Kidney glomerular epithelial cell (primary cell): ENCODE data around the gene HIF1A.
"Not testable (repeated sequence)": the region's sequence is repeated elsewhere in the genome, so short reads cannot be mapped to it uniquely, and the experiment has no call there.

Source experiments
- DNase-seq: peaks from one replicate; lab custom pipeline; 2025; lab: John Stamatoyannopoulos, UW

Gene HIF1A

DNA sequence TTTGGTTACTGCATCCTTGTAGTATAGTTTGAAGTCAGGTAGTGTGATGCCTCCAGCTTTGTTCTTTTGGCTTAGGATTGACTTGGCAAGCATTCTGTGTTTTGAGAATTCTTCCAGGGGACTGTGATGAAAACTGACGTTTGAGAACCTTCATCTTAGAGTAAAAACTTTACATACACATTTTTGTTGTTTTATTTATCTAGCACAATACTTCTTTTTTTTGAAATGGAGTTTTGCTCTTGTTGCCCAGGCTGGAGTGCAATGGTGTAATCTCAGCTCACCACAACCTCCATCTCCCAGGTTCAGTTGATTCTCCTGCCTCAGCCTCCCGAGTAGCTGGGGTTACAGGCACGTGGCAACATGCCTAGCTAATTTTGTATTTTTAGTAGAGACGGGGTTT is 13.4 kb downstream of the HIF1A start:
- not testable (repeated sequence) for DNase-seq

DNA sequence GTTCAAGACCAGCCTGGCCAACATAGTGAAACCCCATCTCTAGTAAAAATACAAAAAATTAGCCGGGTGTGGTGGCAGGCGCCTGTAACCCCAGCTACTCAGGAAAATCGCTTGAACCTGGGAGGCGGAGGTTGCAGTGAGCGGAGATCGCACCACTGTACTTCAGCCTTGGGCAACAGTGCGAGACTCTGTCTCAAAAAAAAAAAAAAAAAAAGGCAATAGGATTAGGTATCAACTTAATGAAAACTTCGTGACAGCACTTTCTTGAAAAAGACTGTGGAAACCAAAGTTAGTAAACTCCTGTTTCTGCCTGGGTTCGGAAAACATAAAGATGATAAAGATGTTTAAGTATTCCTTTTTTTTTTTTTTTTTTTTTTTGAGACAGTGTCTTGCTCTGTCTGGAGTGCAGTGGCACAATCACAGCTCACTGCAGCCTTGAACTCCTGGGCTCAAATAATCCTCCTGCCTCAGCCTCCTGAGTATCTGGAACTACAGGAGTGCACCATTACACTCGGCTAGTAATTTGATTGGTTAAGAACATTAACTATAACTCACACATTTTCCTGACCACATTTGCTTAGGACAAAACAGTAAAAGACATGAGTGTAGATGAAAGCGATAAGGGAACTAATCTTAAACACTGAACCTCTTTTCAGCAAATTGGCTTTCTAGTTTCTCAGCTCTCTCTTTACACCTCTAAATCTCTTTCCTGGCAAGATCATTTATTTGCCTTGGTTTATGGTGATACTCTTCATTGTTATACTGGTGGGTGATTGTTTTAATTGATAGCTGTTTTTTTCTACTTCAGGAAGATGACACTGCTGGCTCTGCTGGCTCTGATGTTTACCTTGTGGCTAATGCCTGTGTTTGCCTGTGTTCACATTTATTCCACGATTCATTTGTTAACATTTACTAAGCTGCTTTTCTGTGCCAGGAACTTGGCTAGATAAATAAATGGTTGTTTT is 15.8 kb downstream of the HIF1A start:
- no peak for DNase-seq

DNA sequence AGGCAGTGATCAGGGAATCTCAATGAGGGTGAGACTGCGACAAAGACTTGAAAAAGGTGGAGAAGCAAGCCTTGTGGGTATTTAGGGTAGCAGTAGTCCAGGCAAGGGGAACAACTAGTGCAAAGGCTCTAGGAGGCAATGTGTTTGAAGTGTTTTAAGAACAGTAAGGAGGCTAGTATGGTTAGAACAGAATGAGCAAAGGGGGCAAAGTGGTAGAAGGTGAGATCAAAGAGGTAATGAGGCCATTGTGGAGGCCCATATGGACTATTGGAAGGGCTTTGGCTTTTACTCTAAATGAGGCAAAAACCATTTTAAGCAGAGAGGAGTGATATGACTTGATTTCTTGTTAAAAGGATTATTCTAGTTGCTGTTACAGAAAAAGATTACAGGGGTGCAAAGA is 16.8 kb downstream of the HIF1A start:
- DNase-seq, result no peak

DNA sequence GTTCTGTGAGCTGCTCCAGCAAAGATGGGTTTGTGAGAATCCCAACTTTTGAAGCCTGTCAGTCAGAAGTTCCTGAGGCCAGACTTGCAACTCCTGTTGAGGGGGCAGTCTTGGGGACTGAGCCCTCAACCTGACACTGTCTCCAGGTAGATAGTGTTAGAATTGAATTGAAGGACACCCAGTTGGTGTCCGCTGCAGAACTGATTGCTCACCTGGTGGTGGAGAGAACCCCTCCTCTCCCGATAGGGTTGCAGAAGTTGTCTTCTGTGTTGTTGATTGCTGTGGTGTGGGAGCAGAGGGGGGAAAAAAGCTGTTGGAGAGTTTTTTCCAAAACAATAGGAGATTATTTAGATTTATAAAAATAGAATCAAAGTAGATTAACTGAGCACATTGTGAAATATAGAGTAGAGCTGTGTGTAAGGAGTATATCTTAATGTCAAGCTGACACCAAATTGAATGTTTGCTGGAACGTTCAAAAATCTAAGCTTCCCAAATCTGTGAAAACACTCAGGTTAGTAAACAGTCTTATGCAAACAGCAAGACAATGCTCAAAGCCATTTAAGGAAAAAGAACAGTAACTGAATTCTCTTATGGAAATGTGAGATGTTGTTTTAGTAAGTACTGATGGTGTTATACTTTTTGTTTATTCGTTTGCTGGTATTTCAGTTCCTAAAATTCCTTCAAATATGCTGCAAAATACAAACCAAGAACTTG is 18.6 kb downstream of the HIF1A start:
- DNase-seq, result no peak

DNA sequence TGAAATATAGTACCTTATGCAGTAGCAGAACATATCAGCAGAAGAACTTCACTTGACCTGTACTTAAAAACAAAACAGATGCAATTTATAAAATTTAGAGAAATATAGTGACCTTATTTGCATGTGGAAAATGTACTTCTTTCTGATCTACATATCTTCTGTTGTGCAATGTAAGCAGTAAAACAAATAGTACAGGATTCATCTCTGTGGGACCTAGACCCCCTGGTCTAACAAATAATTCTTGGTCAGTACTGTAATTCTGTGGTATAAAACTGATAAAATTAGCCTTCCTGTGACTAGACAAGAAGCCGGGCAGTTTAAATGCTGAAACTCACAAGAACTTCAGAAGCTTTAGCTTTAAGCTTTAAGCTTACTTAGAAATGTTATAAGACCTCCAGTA is 21.6 kb downstream of the HIF1A start:
- DNase-seq, result no peak

DNA sequence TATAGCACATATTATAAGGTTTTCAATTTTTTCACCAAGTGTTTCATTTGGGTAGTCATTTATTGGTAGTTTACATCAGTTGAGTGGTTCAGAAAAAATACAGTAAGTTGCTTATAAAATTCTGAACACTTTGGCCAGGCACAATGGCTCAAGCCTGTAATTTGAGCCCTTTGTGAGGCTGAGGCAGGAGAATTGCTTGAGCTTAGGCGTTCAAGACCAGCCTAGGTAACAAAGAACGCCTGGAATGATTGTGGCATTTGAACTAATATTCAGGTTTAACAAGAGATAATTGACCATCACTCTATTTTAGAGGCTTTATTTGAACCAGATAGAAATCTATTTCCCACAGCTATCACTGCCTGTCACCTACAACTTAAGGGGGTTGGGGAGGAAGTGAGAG is 22.7 kb downstream of the HIF1A start:
- no peak for DNase-seq

DNA sequence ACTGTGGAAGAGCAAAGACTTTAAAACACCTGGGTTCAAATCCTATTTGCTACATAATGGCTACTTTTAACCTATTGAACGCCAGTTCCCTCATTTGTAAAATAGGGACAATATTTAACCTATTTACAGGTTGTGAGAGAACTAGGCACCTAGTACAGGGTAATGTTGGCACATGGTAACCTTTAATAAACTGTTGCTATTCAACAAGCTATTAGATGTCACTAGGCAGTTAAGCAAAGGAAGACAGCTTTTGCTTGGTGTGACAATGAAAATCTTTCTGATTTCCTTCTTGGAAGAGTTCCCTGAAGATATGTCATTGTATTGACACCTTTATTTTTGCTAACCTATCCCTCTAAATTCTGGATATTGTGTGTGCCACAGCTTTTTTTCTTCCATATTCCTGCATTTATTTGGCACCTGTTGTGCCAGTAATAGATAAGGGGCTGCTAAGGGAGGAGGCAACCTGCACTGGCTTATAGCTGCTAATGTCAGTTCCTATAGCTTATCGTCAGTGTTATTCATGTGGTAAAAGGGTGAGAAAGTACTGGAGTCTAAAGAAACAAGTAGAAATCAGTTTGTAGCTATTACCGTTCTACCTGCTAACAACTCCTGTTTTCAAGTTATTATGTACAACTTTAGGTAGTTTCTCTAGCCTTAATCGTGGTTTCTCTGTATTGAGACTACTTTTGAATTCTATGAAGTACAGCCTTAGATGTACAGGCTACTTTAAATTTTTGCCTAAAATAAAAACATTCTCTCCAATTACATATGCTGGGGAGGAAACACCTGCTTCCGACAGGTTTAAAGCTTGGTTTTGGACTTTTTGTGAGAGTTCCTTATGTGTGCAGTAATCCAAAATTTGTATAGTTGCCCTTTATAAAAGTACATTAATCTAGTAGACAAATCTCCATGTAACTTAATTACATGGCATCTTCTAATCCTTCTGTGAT is 24.3 kb downstream of the HIF1A start:
- DNase-seq, result no peak

DNA sequence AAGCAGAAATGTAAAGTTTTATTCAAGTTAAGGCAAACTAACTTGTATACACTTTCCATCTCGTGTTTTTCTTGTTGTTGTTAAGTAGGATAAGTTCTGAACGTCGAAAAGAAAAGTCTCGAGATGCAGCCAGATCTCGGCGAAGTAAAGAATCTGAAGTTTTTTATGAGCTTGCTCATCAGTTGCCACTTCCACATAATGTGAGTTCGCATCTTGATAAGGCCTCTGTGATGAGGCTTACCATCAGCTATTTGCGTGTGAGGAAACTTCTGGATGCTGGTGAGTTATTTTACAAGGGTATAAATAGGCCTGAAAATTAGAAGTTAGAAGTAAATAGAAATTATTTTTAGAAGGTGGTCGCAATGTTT is 25.0 kb downstream of the HIF1A start:
- no peak for DNase-seq

DNA sequence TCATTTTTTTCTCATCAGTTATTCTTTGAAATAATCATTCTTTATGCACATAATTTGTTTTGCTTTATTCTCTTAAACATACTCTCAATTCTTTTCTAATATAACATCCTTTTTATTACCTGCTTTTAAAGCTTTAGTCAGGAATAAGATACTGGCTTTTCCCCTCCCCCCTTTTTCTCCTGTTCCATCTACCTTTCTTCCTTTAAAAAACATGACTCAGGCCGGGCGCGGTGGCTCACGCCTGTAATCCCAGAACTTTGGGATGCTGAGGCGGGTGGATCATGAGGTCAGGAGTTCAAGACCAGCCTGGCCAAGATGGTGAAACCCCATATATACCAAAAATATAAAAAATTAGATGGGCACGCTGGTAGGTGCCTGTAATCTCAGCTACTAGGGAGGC is 25.4 kb downstream of the HIF1A start:
- DNase-seq, result no peak

DNA sequence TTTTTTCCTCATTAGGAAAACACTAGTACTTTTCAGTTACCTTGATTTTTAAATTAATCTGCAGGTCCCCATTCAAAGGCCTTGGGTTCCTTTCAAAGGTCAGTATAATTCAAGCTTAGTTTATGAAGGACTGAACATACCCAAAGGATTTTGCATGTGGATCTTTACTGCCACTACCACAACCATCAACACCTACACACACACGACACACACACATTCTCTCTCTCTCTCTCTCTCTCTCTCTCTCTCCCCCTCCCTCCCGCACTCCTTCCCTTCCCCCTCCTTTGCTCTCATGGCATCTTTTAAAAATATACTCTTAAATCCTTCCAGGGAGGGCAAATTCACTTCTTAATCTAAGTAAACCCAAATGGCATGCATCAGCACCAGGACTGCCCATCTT is 28.8 kb downstream of the HIF1A start:
- no peak for DNase-seq

DNA sequence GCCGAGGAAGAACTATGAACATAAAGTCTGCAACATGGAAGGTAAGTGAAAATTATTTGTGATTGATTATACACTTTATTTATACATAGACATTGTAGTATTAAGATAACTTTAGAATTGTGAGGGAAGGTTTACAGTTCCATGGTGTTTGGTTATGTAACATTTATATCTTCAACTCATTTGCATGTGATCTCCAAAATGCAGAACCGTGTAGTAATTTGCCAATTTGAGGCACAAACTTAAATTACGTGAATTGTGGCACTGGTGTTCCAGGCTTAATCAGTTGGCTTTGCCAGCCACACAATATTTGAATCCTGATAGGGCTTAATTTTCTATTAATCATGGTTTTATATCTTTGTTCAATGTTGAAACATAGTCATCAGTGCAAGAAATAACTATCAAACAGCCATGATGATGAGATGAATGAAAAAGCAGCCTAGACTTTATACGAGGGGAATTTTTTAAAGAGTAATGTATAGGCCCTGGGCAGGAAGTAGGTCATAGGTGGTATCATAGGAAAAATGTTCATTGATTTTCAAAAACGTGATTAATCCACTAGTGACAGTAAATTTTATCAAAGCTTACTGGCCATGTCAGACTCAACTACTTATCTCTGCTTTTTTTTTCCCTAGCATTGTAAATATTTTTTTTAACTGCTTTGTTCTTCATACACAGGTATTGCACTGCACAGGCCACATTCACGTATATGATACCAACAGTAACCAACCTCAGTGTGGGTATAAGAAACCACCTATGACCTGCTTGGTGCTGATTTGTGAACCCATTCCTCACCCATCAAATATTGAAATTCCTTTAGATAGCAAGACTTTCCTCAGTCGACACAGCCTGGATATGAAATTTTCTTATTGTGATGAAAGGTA is 31.7 kb downstream of the HIF1A start:
- DNase-seq, result no peak

DNA sequence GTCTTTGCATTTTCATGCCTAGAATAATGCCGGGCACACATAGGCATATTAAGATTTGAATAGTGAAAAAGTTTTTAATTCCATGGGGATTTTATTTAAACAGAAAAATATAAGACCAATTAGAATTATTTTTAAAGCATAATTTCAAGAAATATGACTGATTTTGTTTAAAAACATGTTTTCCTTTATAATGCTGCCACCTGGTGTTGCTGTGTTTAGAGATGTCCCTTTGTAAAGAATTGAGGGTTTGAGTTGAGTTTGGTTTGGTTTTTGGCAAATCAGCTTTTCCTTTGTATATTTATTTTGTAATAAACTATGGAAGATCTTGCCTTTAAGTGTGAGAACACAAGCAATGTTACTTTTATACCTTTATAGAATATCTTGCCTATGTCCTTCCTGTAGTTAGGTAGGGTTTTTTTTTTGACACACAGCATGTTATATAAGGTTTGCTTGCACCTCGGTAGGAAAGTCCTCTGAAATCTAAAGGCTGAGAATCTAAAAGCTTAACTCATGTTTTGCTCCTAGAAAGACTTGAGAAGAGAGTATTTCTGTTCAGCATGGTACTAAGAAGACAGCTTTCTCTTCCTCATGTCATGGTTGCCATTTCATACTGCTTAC is 35.6 kb downstream of the HIF1A start:
- DNase-seq, result no peak

DNA sequence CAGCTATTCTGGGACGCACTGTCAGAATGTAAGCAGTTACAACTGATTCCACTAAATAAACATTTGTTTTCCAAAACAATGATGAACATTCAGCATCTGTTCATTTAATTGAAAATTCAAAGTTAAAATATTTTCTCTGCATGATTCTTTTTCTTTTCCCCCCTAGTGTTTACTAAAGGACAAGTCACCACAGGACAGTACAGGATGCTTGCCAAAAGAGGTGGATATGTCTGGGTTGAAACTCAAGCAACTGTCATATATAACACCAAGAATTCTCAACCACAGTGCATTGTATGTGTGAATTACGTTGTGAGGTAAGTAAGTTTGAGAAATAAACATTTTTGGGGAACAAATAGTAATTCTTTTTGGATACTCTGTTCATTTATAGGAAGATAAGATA is 38.7 kb downstream of the HIF1A start:
- DNase-seq, result no peak

DNA sequence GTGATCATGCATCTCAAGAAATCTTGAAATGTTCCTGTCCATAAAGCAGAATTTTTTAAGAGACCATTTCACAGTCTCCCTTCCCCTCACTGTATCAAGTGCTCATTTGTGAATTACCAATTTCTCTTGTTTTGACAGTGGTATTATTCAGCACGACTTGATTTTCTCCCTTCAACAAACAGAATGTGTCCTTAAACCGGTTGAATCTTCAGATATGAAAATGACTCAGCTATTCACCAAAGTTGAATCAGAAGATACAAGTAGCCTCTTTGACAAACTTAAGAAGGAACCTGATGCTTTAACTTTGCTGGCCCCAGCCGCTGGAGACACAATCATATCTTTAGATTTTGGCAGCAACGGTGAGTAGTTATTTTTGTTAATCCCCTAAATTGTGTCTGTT is 41.4 kb downstream of the HIF1A start:
- no peak for DNase-seq

DNA sequence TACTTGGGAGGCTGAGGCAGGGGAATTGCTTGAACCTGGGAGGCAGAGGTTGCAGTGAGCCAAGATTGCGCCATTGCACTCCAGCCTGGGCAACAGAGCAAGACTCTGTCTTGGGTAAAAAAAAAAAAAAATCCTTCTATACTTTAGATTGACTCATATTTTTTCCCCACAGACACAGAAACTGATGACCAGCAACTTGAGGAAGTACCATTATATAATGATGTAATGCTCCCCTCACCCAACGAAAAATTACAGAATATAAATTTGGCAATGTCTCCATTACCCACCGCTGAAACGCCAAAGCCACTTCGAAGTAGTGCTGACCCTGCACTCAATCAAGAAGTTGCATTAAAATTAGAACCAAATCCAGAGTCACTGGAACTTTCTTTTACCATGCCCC is 42.6 kb downstream of the HIF1A start:
- no peak for DNase-seq

DNA sequence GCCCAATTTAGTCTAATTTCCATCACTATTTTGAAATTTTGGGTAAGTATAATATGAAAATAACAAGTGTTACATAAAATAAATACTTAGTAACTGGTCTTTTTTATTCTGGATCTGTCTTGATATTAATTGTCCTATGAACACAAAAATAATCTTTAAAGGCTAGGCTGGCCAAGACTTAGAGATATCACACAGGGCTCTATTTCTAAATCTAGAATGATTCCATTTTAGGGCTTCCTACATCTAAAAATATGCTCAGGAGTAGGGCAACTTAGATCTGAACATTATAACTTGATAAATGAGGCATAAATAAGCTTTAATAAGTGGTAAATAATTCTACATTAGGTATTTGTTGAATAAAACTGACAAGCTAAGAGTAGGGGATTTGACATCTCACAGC is 43.8 kb downstream of the HIF1A start:
- no peak for DNase-seq

DNA sequence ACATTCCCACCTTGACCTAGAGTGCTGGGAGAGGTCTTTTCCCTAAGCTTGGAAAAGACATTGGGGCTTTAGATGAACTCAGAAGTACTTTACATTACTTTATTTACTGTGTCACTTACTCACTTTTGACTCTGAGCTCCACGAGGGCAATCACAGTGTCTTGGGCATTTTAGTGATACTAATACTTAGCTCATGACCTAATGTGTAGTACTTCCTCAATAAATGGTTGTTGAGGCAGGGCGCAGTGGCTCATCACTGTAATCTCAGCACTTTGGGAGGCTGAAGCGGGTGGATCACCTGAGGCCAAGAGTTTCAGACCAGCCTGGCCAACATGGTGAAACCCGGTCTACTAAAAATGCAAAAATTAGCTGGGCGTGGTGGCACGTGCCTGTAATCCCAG is 47.1 kb downstream of the HIF1A start:
- no peak for DNase-seq

DNA sequence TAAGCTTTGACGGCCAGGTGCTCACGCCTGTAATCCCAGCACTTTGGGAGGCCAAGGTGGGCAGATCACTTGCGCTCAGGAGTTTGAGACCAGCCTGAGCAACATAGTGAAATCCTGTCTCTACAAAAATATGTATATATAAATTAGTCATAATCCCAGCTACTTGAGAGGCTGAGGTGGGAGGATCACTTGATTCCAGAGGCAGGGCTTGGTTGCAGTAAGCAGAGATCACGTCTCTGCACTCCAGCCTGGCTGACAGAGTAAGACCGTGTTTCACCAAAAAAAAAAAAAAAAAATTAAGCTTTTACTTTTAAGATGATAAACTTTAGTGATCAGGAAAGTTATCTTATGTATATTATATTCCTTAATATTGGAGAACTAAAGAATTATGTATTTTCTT is 48.9 kb downstream of the HIF1A start:
- no peak for DNase-seq

DNA sequence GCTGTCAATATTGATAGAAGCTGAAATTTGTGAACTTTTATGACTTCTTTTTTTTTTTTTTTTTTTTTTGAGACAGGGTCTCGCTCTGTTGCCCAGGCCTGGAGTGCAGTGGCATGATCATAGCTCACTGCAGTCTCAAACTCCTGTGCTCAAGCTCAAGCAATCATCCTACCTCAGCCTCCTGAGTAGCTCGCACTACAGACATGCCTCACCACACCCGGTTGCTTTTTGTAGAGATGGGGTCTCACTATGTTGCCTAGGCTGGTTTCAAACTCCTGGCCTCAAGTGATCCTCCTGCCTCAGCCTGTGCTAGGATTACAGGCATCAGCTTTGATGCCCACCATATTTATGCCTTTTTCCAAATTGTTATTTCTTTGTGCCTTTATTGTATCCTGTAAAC is 51.0 kb downstream of the HIF1A start:
- not testable (repeated sequence) for DNase-seq

DNA sequence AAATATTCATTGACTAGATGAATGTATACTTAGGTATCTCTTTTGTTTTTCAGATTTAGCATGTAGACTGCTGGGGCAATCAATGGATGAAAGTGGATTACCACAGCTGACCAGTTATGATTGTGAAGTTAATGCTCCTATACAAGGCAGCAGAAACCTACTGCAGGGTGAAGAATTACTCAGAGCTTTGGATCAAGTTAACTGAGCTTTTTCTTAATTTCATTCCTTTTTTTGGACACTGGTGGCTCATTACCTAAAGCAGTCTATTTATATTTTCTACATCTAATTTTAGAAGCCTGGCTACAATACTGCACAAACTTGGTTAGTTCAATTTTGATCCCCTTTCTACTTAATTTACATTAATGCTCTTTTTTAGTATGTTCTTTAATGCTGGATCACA is 51.6 kb downstream of the HIF1A start:
- DNase-seq, result no peak

DNA sequence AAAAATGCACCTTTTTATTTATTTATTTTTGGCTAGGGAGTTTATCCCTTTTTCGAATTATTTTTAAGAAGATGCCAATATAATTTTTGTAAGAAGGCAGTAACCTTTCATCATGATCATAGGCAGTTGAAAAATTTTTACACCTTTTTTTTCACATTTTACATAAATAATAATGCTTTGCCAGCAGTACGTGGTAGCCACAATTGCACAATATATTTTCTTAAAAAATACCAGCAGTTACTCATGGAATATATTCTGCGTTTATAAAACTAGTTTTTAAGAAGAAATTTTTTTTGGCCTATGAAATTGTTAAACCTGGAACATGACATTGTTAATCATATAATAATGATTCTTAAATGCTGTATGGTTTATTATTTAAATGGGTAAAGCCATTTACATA is 52.0 kb downstream of the HIF1A start:
- no peak for DNase-seq
